ENCODE measurements around the gene SHB. TPM values are rescaled to one million over a fixed set of nuclear protein-coding genes. Genes with fewer than 3 reads are reported as not detected.

SHB gene
- total RNA-seq, 1 experiment from 2014 or later, result 20.7 TPM

DNA sequence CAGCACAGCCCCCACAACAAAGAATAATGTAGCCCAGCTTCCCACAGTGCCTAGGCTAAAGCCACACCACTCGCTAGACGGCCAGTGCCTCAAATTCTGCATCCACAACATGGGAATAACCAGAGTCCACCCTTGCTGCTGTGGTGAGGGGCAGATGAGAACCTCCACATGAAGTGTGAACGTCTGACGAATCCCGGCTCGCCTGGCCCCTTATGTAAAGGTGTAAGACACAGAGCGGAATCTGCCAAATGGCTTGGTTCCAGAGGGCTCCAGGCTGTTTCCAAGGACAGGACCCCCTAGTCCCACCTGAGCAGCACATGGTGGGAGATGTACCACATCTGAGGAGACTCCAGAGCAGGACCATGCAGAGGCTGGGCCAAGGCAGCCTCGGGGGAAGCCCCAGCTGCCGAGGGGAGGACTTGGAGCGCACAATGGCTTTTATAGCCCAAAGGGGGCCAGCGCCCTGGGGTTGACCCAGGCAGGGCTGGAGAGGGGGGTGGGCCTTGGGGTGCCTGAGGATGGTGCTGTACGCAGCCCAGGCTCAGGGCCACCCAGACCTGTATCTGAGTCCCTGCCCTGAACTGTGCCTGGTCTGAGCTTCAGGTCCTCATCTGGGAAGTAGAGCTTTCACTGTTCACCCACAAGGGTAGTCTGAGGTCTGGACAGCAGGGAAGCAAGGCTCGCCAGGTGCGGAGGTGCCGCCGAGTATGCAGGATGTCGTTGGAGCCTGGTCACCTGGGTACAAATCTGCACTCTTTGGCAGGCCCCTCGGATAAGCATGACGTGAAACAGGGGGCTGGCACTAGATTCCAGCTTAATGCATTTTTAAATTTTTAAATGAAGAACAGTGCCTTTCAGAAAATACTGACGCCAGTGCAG is 140.2 kb downstream of the SHB start:
- H3K4me3 ChIP-seq (ENCODE audit: low read depth, low read length, poor library complexity, severe bottlenecking), result no peak overlapping the region
- POLR2A ChIA-PET (ENCODE audit: low non-redundant PET), result no interaction called here
- intact Hi-C loops (cut with micrococcal nuclease; ENCODE audit: unreplicated experiment), result no loop called here
- DNase-seq (ENCODE audit: low spot score), result no peak
- peaks cover 6% of the 10 kb centered on the region for H3K9me3 ChIP-seq (ENCODE audit: low read depth, low read length, poor library complexity, severe bottlenecking)
- CTCF ChIA-PET, result no interaction called here
- no peak for TF ChIP-seq EZH2 (IDR thresholded peaks at IDR 0.05; ENCODE audit: borderline replicate concordance, low read depth, low read length, poor library complexity, severe bottlenecking)
- TF ChIP-seq CTCF (conservative IDR thresholded peaks at IDR 0.05; ENCODE audit: low read depth, low read length), result no peak
- H3K36me3 ChIP-seq (ENCODE audit: insufficient read depth, low read length, poor library complexity, severe bottlenecking), result no peaks in the 10 kb centered on the region
- no peaks in the 10 kb centered on the region for H3K27me3 ChIP-seq (replicated peaks; ENCODE audit: insufficient read depth, low read depth, low read length, poor library complexity)
- BruUV-seq (replicated peaks), result no TSS peak
- H3K4me1 ChIP-seq (ENCODE audit: insufficient read depth, low read length, poor library complexity, severe bottlenecking), result peaks cover 19% of the 10 kb centered on the region
- no peak overlapping the region for H3K27ac ChIP-seq (ENCODE audit: low read depth, low read length, poor library complexity, severe bottlenecking)

DNA sequence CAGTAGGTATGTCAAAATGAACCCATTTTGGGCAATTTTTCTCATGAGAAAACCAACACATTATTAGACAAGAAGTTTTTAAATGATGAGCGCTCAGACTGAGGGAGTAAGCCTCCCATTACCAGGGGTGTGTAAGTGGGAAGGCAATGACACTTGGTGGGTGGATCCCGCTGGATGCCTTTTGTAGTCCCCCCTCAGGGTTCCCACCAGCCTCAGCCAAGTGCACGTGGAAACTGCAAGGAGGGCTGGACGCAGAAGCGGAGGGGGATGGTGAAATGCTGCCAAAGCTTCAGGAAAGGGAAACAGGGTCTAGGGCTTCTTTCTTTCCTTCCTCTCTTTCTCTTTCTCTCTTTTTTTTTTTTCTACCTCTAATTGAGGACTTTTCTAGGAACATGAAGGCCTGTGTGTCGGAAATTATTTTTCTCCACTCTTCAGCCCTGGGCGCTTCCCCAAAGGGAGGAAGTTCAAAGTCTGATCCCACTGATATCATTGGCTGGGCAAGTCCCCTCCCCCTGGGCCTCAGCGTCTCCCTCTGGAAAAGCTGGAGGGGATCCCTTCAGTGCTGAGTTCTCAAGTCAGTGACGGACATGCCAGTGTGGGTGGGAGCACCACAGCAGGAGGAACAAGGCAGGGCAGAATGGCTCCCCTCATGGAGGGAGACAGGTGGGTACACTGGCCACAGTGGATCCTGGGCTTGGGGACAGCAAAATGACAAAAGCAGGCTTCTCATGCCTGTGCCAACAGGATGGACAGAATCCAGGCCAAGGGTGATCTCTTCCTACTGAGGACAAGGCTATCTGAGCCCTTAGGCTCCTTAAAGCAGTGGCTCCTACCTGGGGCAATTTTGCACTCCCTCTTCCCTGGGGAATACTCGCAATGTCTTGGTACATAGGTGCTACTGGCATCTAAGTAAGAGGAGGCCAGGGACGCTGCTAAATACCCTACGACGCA is 141.2 kb downstream of the SHB start:
- no peak for TF ChIP-seq CTCF (conservative IDR thresholded peaks at IDR 0.05; ENCODE audit: low read depth, low read length)
- CTCF ChIA-PET, result no interaction called here
- intact Hi-C loops (cut with micrococcal nuclease; ENCODE audit: unreplicated experiment), result no loop called here
- Histone ChIP-seq H3K27ac (ENCODE audit: low read depth, low read length, poor library complexity, severe bottlenecking) (peak overlapping the region; percentile 29), H3K27me3 (replicated peaks; ENCODE audit: insufficient read depth, low read depth, low read length, poor library complexity) (no peaks in the 10 kb centered on the region), H3K36me3 (ENCODE audit: insufficient read depth, low read length, poor library complexity, severe bottlenecking) (no peaks in the 10 kb centered on the region), H3K4me1 (ENCODE audit: insufficient read depth, low read length, poor library complexity, severe bottlenecking) (peaks cover 19% of the 10 kb centered on the region), H3K4me3 (ENCODE audit: low read depth, low read length, poor library complexity, severe bottlenecking) (no peak overlapping the region), H3K9me3 (ENCODE audit: low read depth, low read length, poor library complexity, severe bottlenecking) (peaks cover 6% of the 10 kb centered on the region)
- DNase-seq (ENCODE audit: low spot score), result no peak
- POLR2A ChIA-PET (ENCODE audit: low non-redundant PET), result interaction anchor here (0.6 kb wide), 1 partner anchor 136 kb away, joined by 3 read pairs; no protein-coding TSS in a partner anchor
- BruUV-seq (replicated peaks), result no TSS peak

GRCh38 chr9:37927132-37927531 is 141.9 kb downstream of the SHB start:
- H3K27me3 ChIP-seq (replicated peaks; ENCODE audit: insufficient read depth, low read depth, low read length, poor library complexity), result no peaks in the 10 kb centered on the region
- peak; percentile 77 for DNase-seq (ENCODE audit: low spot score)
- POLR2A ChIA-PET (ENCODE audit: low non-redundant PET), result interaction anchor here (0.6 kb wide), 1 partner anchor 136 kb away, joined by 3 read pairs; no protein-coding TSS in a partner anchor
- CTCF ChIA-PET, result no interaction called here
- peak overlapping the region; percentile 29 for H3K27ac ChIP-seq (ENCODE audit: low read depth, low read length, poor library complexity, severe bottlenecking)
- H3K4me3 ChIP-seq (ENCODE audit: low read depth, low read length, poor library complexity, severe bottlenecking), result no peak overlapping the region
- intact Hi-C loops (cut with micrococcal nuclease; ENCODE audit: unreplicated experiment), result no loop called here
- peaks cover 6% of the 10 kb centered on the region for H3K9me3 ChIP-seq (ENCODE audit: low read depth, low read length, poor library complexity, severe bottlenecking)
- peaks cover 19% of the 10 kb centered on the region for H3K4me1 ChIP-seq (ENCODE audit: insufficient read depth, low read length, poor library complexity, severe bottlenecking)
- no peaks in the 10 kb centered on the region for H3K36me3 ChIP-seq (ENCODE audit: insufficient read depth, low read length, poor library complexity, severe bottlenecking)
- no TSS peak for BruUV-seq (replicated peaks)
- TF ChIP-seq CTCF (conservative IDR thresholded peaks at IDR 0.05; ENCODE audit: low read depth, low read length) (no peak), EZH2 (IDR thresholded peaks at IDR 0.05; ENCODE audit: borderline replicate concordance, low read depth, low read length, poor library complexity, severe bottlenecking) (no peak)

All from A673 (cell line).